HK-2 (cell line): ENCODE results near the gene ZNRF1.

ENCODE experiments used
- DNase-seq: peaks from one replicate; pipeline ENCODE4 v3.0.0-alpha.2; 2018; ENCODE audit not compliant: unreplicated experiment

The ZNRF1 gene

GRCh38 chr16:75026892-75027391 is 28.1 kb downstream of the ZNRF1 start:
- no peak for DNase-seq

GRCh38 chr16:75027520-75028300 is 28.9 kb downstream of the ZNRF1 start:
- no peak for DNase-seq

- DNase-seq, result no peak
Measured at GRCh38 chr16:75028544-75029135, 29.8 kb downstream of the ZNRF1 start.

- no peak for DNase-seq
Measured at GRCh38 chr16:75029854-75030253, 31.0 kb downstream of the ZNRF1 start.

- no peak for DNase-seq
Measured at GRCh38 chr16:75032655-75033054, 33.8 kb downstream of the ZNRF1 start.

- no peak for DNase-seq
Measured at GRCh38 chr16:75035410-75035968, 36.7 kb downstream of the ZNRF1 start.

- no peak for DNase-seq
Measured at GRCh38 chr16:75038036-75038858, 39.4 kb downstream of the ZNRF1 start.

GRCh38 chr16:75039941-75040340 is 41.1 kb downstream of the ZNRF1 start:
- no peak for DNase-seq

- no peak for DNase-seq
Measured at GRCh38 chr16:75042426-75043174, 43.8 kb downstream of the ZNRF1 start.

GRCh38 chr16:75043175-75043895 is 44.5 kb downstream of the ZNRF1 start:
- no peak for DNase-seq

GRCh38 chr16:75044800-75045361 is 46.1 kb downstream of the ZNRF1 start:
- DNase-seq, result no peak

GRCh38 chr16:75045424-75045823 is 46.6 kb downstream of the ZNRF1 start:
- no peak for DNase-seq

- no peak for DNase-seq
Measured at GRCh38 chr16:75048054-75048453, 49.2 kb downstream of the ZNRF1 start.

- no peak for DNase-seq
Measured at GRCh38 chr16:75048530-75048929, 49.7 kb downstream of the ZNRF1 start.

- DNase-seq, result no peak
Measured at GRCh38 chr16:75052481-75053202, 53.8 kb downstream of the ZNRF1 start.

- DNase-seq, result no peak
Measured at GRCh38 chr16:75053791-75054555, 55.1 kb downstream of the ZNRF1 start.

GRCh38 chr16:75054556-75054947 is 55.7 kb downstream of the ZNRF1 start:
- no peak for DNase-seq

GRCh38 chr16:75058806-75059205 is 60.0 kb downstream of the ZNRF1 start:
- no peak for DNase-seq

GRCh38 chr16:75059411-75059810 is 60.6 kb downstream of the ZNRF1 start:
- DNase-seq, result no peak
